HFF-Myc (cell line): ENCODE results near the gene HHIPL1.

Source experiments
- DNase-seq: peaks from one replicate; pipeline ENCODE4 v3.0.0-alpha.2; 2011; ENCODE audit warnings: low read depth; ENCODE audit errors: extremely low read depth
- H3K4me3 ChIP-seq: replicated peaks from 2 replicates; pipeline ENCODE4 v1.5.1; 2011; ENCODE audit warnings: low read depth, mild to moderate bottlenecking, control low read depth, low read length
- CTCF ChIP-seq: IDR thresholded peaks from 2 replicates; pipeline ENCODE4 v1.5.1; 2012; ENCODE audit warnings: mild to moderate bottlenecking, low read depth, low read length, control low read depth; ENCODE audit errors: missing control alignments

Gene HHIPL1

GRCh38 chr14:99720941-99721791 is 76.2 kb downstream of the HHIPL1 start:
- no peak for DNase-seq
- no peak overlapping the region for H3K4me3 ChIP-seq
- TF ChIP-seq CTCF, result no peak

GRCh38 chr14:99721792-99722516 is 77.0 kb downstream of the HHIPL1 start:
- no peak for DNase-seq
- TF ChIP-seq CTCF, result no peak
- no peak overlapping the region for H3K4me3 ChIP-seq

- DNase-seq, result no peak
- TF ChIP-seq CTCF, result no peak
- no peak overlapping the region for H3K4me3 ChIP-seq
These were observed 77.8 kb downstream of the HHIPL1 start for GRCh38 chr14:99722741-99723140.

- no peak for DNase-seq
These were observed 79.4 kb downstream of the HHIPL1 start for GRCh38 chr14:99724196-99724891.

GRCh38 chr14:99724939-99725773 is 80.2 kb downstream of the HHIPL1 start:
- DNase-seq, result no peak
- TF ChIP-seq CTCF, result no peak
- H3K4me3 ChIP-seq, result no peak overlapping the region

More at GRCh38 chr14:99724196-99724891, 79.4 kb downstream of the HHIPL1 start:
- no peak overlapping the region for H3K4me3 ChIP-seq
- no peak for TF ChIP-seq CTCF
